GM21825 (cell line): Measurements from ENCODE around the gene MAPK10.

Experiments used
- ATAC-seq: cut with Tn5 transposase; IDR thresholded peaks from one replicate; pipeline ENCODE4 v1.9.1; 2021; ENCODE audit warnings: mild to moderate bottlenecking, moderate library complexity; ENCODE audit not compliant: unreplicated experiment

Gene MAPK10

DNA sequence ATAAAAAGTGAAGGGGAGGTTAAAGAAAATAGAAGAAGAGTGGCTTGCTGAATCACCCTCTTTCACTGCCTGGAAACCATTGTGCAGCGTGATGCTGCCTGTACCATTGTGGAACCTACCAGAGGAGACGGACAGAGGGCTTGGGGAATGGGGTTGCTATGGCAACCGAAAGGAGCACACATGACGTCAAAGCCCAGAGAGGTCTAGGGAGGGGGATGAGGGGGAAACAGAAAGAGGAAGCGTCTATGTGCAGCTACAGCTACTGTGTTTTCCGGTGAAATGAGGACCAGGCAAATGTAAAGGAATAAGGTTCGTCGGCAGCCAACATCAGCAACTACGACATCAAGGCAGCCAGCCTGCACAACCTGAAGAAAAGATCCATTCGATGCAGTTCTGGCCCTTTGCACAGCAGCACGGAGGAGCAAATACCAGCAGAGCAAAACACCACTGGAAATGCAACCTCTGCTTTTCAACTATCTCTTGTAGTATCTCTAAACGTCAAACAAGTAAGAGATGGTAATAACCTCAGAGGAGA is at the start of gene MAPK10:
Gene MAPK10, minus strand, starts transcription at position 110 of the 535 bp plus-strand sequence.
- ATAC-seq = peak; percentile 98

DNA sequence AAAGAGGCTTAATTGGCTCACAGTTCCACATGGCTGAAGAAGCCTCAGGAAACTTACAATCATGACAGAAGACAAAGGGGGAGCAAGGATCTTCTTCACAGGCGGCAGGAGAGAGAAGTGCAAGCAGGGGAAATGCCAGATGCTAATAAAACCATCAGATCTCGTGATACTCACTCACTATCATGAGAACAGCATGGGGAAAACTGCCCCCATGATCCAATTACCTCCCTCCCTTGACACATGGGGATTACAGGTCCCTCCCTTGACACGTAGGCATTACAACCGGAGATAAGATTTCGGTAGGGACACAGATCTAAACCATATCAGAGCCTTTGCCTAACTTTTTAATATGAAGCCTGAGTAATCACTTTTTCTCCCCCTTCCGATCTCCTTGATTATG is 43.7 kb upstream of the MAPK10 start:
- no peak for ATAC-seq

DNA sequence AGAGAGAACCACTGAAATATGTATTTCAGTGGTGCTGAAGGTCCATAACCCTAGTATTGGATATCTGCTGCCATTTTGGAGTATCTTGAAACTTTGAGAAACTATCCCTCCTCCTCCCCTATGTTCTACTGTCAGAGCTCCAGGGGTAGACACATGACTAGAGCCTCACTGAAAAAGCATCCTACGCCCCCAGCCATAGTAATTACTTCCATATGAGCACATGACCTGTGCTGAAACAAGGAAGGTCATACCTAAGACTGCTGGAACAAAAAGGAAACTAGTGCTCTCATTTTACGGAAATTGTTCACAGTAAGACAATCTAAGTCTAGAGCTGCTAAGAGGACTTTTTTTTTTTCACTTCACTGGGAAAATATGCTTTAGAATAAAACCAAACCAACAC is 42.0 kb upstream of the MAPK10 start:
- no peak for ATAC-seq

DNA sequence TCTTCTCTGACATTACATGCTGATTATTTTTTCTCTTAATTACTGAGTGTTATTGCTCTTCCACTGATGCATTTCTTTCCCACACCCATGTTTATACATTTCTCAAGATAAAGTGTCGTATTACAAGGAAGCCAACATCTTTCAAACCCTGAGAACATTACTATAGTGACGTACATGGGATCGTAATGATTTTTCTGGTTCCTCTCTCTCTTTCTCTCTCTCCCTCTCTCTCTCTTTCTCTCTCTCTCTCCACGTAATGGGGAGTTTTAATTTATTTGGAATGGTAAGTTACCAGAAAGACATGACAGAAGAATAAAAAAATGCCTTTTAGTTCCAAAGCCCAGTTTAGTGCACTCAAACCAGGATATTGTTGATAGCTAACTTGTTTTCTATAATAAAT is 40.4 kb upstream of the MAPK10 start:
- no peak for ATAC-seq

DNA sequence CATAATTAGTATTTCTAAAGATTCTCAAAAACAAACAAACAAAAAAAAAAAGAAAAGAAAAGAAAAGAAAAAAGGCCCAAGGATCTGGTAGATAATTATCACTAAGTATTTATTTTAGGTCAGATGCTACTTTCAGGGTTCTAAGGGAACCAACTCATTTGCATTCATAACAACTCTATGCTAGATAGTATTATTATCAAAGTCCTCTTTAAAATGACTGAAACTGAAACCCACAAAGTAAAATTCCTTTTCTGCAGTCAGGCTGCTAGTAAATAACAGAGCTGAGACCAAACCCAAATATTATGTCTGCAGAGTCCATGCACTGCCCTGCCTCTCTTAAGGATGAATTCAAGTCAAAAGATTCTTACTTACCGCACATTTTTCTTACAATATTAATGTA is 38.3 kb upstream of the MAPK10 start:
- ATAC-seq = peak; percentile 63

DNA sequence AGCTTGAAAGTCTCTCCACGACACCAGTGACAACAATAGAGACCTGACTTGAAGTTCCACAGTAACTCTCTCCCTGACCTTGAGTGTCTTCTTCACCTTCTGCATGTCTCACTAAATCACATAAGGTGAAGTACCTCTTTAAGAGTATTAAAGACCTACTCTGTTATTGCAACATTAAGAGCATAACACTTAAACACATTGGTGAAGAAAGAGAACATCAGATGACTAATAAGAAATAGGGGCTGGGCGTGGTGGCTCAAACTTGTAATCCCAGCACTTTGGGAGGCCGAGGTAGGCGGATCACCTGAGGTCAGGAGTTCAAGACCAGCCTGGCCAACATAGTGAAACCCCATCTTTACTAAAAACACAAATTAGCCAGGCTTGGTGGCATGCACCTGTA is 33.9 kb upstream of the MAPK10 start:
- no peak for ATAC-seq

DNA sequence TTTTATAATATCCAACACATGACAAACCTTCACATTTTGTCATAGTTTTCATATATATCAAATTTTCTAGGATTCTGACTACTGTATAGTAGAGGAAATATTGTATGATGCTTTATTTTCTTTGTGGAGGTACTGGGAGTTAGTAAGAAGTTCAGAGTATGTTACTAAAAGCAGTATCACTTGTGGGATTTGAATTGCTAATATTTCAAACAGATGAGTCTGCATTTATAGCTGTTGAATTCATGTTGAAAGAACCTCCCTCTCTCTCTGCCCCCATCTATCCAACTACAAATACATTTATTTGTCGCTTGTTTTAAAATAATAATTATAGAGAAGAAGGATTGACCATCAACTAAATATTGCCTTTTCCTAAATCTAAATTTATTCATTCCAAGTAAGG is 29.8 kb upstream of the MAPK10 start:
- no peak for ATAC-seq

DNA sequence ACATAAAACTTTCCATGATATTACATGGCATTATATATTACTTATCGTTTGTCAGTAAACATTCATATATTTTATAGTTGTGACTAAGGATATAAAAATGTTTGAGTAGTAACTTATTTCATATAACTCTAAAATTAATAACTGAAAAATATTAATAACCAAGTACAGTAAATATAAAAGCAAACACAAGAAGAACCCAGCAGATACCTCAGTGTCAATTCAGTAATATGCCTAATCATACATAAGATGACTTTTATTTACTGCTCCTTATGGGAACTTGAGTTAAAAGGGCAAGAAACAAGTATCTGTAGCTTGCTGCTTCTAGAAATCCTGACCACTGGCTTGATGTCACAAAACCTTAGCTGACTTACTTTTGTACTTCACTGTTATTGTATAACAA is 28.4 kb upstream of the MAPK10 start:
- no peak for ATAC-seq

DNA sequence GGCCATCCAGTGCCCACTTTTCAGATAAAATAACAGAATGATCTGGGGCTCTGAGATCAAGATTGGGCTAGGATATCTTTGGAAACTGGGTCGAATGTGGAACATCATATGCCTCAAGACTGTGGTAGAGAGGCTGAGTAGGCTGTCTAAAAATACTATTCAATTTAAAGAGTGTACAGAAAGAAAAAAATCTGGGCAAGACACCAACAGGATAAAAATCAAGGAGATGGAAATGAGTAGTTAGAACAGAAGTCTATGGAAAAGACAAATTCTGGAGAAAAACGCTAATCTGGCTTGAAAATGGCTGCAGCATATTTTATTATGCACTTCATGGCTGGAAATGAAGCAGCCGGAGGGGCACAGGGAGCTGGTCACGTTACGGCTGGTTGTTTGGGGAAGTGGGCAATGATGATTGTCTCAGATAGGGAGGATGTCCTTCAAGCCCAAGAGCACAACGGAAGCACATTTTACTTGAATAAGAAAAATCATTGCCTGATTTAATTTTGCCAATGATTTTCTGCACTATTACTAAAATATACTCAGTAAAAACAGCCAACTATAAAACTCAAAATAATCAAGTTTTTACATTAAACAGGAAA is 27.1 kb upstream of the MAPK10 start:
- no peak for ATAC-seq

DNA sequence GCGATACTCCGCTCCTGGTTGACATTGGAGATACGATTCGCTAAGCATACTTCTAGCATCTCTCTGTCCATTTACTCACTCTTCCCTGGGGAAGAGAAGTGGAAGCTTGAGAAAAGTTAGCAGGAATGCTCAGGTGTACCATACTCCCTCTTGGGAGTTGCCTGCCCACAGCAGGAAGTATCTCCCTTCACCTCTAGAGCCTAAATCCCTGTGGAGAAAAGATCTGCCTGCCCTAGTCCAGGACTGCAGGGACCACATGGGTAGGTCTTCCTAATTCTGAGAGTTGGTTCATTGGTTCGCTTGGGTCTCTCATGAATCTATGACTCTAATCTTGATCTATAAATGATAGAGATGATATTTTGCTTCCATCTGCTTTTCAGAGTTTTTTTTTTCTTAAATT is 26.3 kb upstream of the MAPK10 start:
- ATAC-seq = no peak

DNA sequence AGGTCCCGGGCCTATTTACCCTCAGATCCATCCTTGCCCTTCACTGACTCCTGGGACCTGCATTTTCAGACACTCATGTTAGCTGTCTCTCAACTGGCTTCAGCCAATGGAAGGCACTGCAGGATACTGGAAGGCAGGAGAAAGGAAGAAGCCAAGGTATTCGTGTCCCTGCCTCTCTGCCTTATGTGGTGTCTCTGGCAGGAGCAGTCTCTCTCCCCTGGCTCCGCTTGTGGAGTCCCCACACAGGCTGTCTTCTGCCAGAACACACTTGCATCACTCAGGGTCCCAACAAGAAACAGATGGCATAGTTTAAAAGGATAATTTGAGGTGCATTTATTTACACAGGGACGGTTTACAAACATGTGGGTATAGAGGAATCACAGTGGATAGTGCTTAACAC is 21.6 kb upstream of the MAPK10 start:
- ATAC-seq = no peak

DNA sequence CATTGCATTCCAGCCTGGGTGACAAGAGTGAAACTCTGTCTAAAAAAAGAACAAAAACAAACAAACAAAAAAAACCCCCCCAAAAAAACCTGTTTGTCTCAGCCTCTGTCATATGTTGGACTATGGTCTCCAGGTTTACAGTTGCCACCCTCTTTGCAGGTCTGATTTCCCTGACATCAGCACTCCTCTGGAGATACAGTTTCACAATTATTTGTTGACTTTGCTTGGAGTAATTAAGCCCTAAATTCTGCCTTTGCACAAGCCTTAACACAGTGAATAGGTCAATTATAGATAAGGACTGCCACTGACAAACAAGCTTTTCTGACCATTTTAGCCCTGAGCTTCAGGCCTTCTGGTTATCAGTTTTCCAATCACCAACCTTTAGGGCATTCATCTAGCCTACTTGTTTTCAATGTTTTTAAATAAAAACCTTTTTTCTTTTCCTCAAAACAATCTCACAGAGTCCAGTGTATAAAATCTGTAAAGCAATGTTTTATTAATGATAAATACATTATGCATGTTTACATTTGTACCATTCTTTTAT is 20.4 kb upstream of the MAPK10 start:
- ATAC-seq = no peak

DNA sequence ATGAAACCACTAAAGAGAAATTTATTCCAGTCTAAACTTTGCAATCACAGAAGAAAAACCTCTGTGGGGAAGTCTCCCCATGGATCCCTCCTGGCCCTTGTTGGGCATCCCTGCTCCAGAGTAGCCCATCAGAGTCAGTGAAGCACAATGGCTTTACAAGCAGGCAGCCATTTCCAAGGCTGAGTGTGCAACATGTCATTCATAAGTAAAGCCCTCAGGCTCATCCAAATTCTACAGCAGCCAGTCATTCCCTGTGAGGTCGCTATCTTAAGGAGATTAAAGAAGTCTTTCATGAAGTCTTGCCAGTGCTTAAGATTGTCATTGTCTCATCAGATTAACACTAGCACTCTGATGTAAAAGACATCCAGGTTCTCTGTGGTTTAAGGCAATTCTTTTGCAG is 17.0 kb upstream of the MAPK10 start:
- no peak for ATAC-seq

DNA sequence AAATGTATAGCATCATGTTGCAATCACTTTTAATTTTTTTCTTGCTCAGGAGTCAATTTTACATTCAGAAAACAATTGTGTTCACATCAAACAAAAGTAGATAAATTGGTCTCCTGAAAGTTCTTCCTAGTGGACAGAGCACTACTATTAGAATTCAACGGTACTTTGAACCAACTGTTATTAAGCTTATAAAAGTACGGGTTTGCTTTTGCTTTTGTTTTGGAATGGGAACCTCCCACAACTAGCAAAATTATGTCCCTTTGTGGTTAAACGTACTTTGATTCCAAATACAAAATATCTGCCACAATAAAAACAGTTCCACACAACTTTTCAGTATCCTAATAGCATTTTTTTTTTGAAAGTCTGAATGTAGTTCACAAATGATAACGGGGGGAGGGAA is 8.6 kb upstream of the MAPK10 start:
- ATAC-seq = no peak

DNA sequence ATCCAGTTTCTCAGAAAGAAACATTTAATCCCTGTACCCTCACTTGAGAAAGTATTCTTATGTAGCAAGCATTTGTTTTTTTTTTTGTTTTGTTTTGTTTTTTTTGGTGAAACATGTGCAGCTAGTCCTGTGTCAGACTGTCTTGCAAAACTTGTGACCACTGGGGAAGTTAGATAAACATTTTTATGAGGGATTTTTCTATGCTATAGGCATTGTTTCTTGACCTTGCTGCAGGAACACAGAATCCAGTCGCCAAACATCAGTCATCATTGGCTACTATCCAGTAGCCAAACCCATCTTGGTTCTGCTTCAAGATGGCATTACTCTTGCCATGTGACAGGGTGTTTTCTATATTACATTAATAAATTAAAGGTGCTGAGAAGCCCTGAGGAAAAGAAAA is 7.7 kb upstream of the MAPK10 start:
- ATAC-seq = no peak

DNA sequence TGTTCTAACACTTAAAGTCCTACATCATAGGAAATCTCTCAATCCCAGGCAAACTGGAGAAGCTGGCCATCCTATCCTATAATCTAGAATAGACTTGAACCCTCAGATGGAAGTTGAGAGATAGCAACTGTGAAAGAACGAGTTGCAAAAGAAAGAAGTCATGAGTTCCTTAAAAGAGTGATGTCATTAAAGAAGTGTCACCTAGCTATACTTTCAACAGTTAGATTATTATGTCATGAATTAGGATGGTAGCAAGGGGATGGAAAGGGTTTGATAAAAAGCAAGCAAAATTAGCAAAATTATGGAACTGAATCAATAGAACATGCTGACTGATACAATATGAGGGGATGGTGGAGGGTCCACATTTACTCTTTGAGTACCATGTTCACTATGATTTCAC is 7.1 kb upstream of the MAPK10 start:
- no peak for ATAC-seq

DNA sequence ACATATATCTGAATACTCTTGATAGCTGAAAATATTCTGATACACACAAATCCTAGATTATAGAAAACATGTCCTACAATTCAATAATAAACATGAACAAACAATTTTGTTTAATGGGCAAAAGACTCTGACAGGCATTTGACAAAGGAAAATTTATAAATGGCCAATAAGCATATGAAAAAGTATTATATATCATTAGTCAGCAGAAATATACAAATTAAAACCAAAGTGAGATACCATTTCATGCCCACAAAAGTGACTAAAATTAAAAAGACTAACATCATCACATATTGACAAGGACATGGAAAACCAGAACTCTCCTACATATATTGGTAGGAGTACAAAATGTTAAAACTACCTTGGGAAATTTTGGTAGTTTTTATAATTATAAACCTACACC is 2.7 kb upstream of the MAPK10 start:
- no peak for ATAC-seq

DNA sequence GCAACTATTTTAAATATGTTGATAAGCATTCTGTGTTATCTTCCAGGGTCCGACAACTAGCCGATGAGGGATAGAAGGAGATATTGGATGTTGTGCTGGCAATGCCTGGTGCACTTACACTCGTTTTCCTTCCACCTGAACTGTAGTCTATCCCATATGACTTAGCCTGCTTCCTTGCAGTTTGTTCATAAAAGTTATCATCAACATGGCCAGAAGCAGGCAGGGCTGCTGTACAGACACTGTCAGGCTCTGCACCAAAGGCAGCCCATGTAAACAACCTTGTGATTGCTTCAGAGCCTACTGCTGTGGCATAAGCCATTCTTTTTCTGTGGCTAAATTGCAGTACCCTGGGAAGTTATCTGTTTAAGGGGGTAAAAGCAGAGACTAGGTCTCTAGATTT is 1.6 kb downstream of the MAPK10 start:
- ATAC-seq = no peak

DNA sequence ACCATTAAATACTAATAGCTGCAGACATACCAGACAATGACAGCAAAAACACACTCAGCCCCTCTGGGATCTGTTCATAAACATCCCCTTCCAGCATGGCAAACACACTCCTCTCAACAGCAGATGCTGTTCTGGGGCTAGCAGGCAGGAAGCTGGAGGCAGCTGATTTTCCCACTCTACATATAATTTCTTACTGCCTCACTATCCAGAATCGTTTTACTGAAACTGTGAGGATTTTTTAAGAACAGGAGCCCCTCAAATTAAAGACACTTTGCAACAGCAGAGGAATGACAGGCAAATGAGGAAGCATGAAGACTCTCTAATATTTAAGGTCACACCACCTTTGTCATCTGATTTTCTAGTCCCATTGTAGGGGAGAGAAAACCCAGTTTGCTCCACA is 2.2 kb downstream of the MAPK10 start:
- no peak for ATAC-seq

DNA sequence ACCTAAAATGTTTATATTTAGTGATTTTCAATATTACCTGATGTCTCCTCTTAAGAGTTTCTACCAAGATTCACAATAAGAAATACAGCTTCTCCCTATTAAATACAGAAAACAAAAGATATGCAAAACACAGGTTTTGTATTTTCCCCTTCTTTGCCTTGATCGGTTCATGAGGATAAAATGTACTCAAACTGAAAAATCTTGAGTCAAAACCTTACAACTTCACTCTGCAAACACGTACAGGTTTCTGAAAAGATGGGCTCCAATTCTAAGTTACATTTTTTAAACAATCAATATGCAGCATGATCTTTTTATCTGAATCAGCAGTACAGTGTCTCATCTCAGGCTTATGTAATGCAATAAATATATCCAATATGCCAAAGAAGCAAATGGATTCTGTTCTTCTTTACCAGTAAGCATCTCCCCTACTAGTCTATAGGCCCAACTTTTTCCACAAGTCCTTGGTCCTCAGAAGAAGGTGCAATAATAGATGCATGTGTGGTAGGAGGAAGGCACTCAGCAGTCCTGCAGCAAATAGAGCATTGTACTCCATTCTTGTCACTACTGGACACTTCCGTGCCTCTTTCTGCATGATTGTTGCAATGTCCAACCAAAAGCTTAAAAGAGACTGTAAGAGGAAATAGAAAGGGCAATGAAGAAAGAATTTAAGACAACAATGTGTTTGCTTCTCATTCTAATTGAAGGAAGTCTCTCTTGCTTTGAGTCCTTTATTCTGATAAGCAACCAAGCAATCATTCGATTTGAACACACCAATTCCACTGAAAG is 3.2 kb downstream of the MAPK10 start:
- no peak for ATAC-seq

DNA sequence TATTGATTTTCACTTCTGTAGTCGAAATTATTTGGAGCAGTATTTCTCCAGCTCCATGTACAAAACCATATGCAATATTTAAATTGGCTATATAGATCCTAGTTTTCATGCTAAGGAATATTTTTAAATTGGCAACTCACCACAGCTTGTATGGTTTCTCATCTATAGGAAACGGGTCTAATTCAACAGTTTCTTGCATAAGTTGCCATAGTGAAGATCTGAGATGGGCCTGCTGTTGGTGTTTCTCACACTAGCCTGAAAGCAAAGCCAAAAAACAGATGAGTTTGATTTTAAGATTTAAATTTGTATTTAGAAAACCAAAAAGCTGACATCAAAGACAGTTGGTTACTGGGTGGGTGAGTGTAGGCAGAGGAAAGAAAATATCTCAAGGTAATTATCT is 5.5 kb downstream of the MAPK10 start:
- no peak for ATAC-seq

DNA sequence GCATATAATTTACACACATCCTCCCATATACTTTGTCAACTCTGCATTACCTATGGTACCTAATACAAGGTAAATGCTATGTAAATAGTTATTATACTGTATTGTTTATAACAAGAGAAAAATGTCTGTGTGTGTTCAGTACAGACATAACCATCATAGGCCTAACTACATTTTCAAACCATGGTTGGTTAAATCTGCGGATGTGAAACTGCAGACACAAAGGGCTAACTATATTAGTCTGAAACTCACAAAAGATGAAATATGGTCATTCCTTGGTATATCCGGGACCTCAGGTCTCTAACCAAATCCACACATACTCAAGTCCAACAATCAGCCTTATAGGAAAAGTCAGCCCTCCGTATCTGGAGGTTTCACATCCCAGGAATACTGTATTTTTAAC is 13.5 kb downstream of the MAPK10 start:
- no peak for ATAC-seq
